ENCODE data around the gene ZBTB34. TPM values are rescaled to one million over a fixed set of nuclear protein-coding genes. Genes with fewer than 3 reads are reported as not detected.

ZBTB34 gene
- total RNA-seq, 1 donor from 2014 or later: 15.4 TPM

DNA sequence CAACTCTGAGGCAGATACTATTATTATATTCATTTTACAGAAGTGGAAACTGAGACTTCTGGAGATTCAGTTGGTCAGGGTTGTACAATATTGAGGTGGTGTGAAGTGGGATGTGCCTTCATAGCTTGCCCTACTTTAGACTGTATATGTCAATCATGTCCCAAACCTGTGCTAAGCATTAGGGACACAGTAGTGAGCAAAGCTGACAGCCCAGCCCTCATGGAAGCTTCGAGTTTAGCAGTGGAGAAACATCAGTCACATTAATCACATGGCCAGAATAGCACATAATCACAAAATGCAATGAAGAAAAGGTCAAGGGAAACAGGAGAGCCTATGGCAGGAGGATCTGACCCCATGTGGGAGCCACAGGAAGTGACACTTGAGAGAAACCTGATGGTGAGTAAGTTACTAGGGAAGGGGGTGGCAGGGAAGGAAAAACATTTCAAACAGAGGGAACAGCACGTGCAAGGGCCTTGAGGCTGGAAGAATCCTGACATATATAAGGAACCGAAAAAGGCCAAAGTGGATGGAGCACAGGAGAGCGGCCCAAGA, 33.7 kb downstream of the ZBTB34 start:
- Histone ChIP-seq H3K4me1 (no peaks in the 10 kb centered on the region), H3K4me3 (no peak overlapping the region), H3K9me3 (no peaks in the 10 kb centered on the region), H3K27me3 (ENCODE audit: low read depth) (no peaks in the 10 kb centered on the region), H3K36me3 (no peaks in the 10 kb centered on the region), H3K27ac (no peak overlapping the region)
- DNase-seq (no peak), ATAC-seq (no peak)
- TF ChIP-seq, protein P1, sequence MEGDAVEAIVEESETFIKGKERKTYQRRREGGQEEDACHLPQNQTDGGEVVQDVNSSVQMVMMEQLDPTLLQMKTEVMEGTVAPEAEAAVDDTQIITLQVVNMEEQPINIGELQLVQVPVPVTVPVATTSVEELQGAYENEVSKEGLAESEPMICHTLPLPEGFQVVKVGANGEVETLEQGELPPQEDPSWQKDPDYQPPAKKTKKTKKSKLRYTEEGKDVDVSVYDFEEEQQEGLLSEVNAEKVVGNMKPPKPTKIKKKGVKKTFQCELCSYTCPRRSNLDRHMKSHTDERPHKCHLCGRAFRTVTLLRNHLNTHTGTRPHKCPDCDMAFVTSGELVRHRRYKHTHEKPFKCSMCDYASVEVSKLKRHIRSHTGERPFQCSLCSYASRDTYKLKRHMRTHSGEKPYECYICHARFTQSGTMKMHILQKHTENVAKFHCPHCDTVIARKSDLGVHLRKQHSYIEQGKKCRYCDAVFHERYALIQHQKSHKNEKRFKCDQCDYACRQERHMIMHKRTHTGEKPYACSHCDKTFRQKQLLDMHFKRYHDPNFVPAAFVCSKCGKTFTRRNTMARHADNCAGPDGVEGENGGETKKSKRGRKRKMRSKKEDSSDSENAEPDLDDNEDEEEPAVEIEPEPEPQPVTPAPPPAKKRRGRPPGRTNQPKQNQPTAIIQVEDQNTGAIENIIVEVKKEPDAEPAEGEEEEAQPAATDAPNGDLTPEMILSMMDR (IDR thresholded peaks at IDR 0.05): no peak
- intact Hi-C loops (cut with DNase I): no loop called here

DNA sequence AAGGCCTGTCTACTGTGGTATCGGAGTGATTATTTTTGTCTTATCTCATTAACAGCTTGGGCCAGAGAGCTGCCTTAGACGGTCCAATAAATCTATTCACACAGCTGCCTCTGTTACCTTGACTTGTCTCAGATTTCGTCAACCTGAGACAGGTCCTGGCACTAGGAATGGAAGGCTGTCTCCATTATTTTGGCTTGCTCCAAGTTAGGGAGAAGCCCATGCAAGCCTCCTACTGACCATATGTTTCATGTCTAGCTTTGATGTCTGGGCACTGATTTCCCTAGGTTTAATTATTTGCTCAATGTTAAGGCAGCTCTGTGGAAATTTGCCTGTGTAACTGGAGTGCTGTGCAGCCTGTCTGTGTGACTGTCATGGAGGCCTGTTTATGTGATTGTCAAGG, 41.8 kb downstream of the ZBTB34 start:
- no peak overlapping the region for H3K4me3 ChIP-seq
- no peak overlapping the region for H3K27ac ChIP-seq
- no peaks in the 10 kb centered on the region for H3K27me3 ChIP-seq (ENCODE audit: low read depth)
- TF ChIP-seq, protein P1 (IDR thresholded peaks at IDR 0.05): no peak
- H3K4me1 ChIP-seq: no peaks in the 10 kb centered on the region
- no peaks in the 10 kb centered on the region for H3K36me3 ChIP-seq
- ATAC-seq (no peak), DNase-seq (no peak)
- intact Hi-C loops (cut with DNase I): no loop called here
- H3K9me3 ChIP-seq: peaks cover 5% of the 10 kb centered on the region

DNA sequence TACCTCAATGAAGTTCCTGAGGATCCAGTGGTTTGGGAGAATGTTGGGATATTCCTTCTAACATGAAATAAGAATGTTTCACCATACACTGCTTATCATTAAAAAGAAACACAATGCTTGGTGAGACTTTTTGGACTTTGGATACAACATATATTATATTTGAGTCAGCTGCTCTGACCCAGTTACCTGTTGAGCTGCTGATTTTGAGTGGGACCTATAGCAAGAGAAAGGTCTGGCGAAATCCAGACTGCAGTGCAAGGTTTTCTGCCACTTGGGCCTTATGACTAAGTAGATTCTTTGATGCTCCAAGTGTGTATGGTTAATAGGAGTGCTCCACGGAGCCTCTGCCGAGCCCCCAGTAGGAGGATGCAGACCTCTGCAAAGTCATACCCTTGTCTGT, 44.1 kb downstream of the ZBTB34 start:
- Histone ChIP-seq H3K36me3 (no peaks in the 10 kb centered on the region), H3K27ac (no peak overlapping the region), H3K9me3 (peaks cover 5% of the 10 kb centered on the region), H3K4me3 (no peak overlapping the region), H3K27me3 (ENCODE audit: low read depth) (no peaks in the 10 kb centered on the region), H3K4me1 (no peaks in the 10 kb centered on the region)
- TF ChIP-seq, protein P1 (IDR thresholded peaks at IDR 0.05): no peak
- ATAC-seq: no peak
- no peak for DNase-seq
- intact Hi-C loops (cut with DNase I): no loop called here

DNA sequence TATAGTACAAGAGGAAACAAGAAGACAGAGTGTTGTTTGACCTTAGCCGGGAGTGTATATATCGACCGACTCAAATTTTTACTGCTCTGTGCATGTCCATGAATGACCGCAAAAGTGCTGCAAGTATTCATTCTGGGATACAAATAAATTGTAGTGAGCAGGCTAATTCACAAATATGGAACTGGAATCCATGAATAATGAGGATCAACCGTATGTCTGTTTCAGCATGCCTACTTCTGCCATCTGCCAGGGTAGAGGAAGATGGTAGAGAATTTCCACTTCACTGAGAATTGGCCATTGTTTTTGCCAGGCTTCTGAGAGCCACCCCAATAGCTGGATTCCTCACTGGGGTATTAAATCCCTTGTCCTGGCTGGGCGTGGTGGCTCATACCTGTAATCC, 45.7 kb downstream of the ZBTB34 start:
- intact Hi-C loops (cut with DNase I): no loop called here
- Histone ChIP-seq H3K4me3 (no peak overlapping the region), H3K27me3 (ENCODE audit: low read depth) (no peaks in the 10 kb centered on the region), H3K9me3 (peaks cover 3% of the 10 kb centered on the region), H3K27ac (no peak overlapping the region), H3K4me1 (no peaks in the 10 kb centered on the region), H3K36me3 (no peaks in the 10 kb centered on the region)
- no peak for DNase-seq
- ATAC-seq: no peak
- TF ChIP-seq, protein P1 (IDR thresholded peaks at IDR 0.05): no peak

DNA sequence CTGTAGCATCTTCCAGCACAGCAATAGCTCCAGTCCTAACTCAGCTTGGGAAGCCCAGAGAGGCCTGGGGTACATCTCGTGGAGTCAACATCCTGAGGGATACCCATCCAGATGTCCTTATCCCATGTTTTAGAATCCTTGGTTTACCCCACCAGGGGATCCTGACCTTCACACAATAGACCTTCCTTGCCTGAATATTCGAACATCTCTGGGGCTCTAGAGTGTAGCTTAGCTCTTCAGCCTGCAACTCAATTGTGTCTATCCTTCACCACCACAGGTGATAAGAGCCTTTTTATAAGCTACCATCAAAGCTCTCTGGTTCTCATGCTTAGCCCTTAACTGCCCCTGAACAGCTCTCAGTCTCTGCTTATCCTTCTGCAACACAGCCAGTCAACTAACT, 46.6 kb downstream of the ZBTB34 start:
- Histone ChIP-seq H3K36me3 (no peaks in the 10 kb centered on the region), H3K9me3 (no peaks in the 10 kb centered on the region), H3K27me3 (ENCODE audit: low read depth) (no peaks in the 10 kb centered on the region), H3K4me1 (no peaks in the 10 kb centered on the region), H3K4me3 (no peak overlapping the region), H3K27ac (no peak overlapping the region)
- TF ChIP-seq, protein P1 (IDR thresholded peaks at IDR 0.05): no peak
- intact Hi-C loops (cut with DNase I): no loop called here
- no peak for DNase-seq
- no peak for ATAC-seq

Measured in lower lobe of right lung (tissue), 2 donors.